DOHH2 (cell line): ENCODE measurements around the gene BPI.

Source experiments
- CTCF ChIP-seq: fragments of 200-600 bp; sonication (generic); IDR thresholded peaks from one replicate; pipeline ENCODE4 v1.5.1; 2014; ENCODE audit warnings: antibody characterized with exemption, mild to moderate bottlenecking, low read depth, low read length; ENCODE audit not compliant: poor library complexity, severe bottlenecking
- EZH2phosphoT487 ChIP-seq: fragments of 200-600 bp; sonication (generic); IDR thresholded peaks from 2 replicates; pipeline ENCODE4 v1.6.1; 2017; ENCODE audit warnings: borderline replicate concordance, mild to moderate bottlenecking, antibody characterized with exemption, low read length, moderate library complexity, mixed read lengths

GRCh38 chr20:38306379-38306778 lies 2.4 kb downstream of the BPI start:
- TF ChIP-seq CTCF (no peak), EZH2phosphoT487 (no peak)
